ENCODE data around the gene OR5B17. TPM values are rescaled to one million over a fixed set of nuclear protein-coding genes. Genes with fewer than 3 reads are reported as not detected.
"Not testable (repeated sequence)": the region's sequence is repeated elsewhere in the genome, so short reads cannot be mapped to it uniquely, and the experiment has no call there.

The OR5B17 gene
- not detected for total RNA-seq

DNA sequence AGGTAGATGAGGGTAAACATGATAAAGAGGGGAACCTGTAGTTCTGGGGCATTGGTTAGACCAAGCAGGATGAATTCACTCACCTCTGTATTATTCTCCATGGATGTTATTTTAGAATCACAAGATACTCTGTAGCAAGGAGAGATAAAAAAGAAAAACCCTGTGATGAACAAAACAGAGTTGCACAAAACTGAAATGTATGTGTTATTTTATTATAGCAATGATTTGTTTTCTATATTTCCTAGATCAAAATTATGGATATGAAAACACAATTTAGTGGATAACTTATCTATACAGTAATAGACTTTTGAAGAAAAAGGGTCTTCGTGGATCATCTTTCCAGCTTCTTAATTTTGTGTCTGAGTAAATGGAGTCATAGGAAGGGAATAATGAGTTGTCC, at the start of gene OR5B17:
TSS of gene OR5B17 (minus strand) at position 101 of the 400 bp plus-strand sequence. CDS start at position 101, 0 bp downstream.
- ATAC-seq (no peak), DNase-seq (ENCODE audit: low spot score) (no peak)
- intact Hi-C loops (cut with DNase I), result no loop called here

DNA sequence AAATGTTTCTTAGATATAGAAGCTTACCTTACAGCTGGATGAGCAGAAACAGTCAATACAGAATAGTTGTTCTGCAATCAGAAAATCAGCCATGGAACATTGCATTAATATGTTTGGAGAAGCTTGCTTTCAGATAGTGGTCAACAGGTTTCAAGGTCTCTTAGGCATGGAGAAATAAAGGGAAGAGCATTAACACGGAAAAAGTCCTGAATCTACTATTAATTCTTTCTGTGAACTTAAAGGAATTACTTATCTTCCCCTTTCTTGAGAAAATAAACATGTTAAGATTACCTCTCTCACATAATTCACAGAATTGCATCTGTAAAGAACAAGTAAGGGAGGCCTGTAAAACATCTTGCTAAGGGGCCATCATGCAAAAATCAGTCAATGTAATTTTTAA, 47.9 kb upstream of the OR5B17 start, which contains the start of gene OR5B3:
TSS of gene OR5B3 (minus strand) at position 101 of the 400 bp plus-strand sequence. CDS start 3,465 bp downstream, outside the sequence.
- ATAC-seq (no peak), DNase-seq (ENCODE audit: low spot score) (no peak)
- intact Hi-C loops (cut with DNase I), result no loop called here

DNA sequence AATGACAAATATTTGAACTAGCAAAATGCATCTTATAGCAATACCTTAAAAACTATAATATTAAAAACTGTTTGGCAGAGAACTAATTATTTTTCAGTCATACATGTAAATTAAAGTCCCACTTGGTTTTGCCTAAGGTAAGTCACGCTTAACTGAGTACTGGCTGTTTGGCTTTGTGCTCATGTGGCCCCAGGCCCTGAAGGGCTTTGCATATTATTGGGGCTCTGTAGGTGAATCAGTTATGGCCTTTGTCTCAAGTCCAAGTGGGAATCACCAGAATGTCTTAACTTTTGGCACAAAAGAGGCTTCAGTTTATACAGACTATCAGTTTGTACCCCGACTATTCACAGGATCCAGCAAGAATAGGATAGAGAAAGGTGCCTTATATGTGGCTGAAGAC, 40.8 kb upstream of the OR5B17 start:
- intact Hi-C loops (cut with DNase I); DNase-seq (ENCODE audit: low spot score); ATAC-seq: not testable (repeated sequence)

DNA sequence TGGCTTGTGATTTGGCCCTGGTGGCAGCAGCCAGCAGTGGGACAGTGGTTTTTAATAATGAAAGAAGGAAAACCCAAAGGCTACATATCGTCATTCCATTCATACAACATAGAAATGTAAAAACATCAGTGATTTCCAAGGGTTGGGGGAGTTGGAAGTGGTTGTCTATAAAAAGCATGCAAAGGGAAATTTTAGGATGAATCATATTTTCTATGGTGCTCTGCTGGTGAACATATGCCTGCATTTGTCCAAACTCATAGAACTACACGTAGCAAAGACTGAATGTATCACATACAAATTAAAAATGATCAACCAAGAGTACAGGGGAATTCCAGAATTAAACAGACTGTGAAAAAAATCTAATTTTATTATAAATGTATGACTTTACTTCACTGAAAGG, 36.7 kb upstream of the OR5B17 start:
- no peak for ATAC-seq
- intact Hi-C loops (cut with DNase I), result no loop called here
- DNase-seq (ENCODE audit: low spot score), result no peak

DNA sequence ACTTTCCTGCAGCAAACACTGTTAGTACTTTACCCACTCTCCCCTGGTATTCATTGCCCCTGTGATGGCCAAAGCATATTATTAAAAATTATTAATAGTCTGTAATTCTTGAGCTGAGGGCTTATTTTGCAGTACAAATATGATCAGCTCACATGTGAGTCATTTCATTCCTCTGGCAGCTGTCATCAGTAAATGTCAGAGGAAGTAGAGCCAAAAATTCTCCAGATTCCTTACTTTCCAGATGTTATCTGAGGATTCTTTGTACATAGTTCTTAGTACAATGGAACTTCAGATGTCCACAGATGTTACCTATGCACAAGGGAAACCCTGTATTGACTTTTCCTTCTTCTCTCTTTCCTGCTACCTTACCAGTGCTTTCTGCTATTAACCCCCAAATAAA, 35.3 kb upstream of the OR5B17 start:
- intact Hi-C loops (cut with DNase I), result no loop called here
- no peak for ATAC-seq
- DNase-seq (ENCODE audit: low spot score), result no peak

DNA sequence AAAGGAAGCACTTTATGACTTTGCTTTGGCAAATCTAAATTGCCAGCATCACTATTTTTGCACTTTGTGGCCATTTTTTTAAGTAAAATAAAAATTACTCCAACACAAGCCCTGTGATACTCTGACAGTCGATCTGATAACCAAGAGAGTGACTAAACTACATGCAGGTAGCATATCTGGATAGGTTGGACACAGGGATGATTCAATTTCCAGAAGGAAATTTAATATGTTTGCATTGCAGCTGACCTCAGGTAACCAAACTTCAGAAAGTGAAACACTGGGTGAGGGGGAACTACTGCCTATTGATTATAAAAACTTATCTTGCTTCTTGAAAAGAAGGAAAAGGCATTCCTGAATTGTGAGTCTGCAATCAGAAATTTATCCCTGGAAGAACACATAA, 33.9 kb upstream of the OR5B17 start:
- no peak for ATAC-seq
- intact Hi-C loops (cut with DNase I), result no loop called here
- no peak for DNase-seq (ENCODE audit: low spot score)

DNA sequence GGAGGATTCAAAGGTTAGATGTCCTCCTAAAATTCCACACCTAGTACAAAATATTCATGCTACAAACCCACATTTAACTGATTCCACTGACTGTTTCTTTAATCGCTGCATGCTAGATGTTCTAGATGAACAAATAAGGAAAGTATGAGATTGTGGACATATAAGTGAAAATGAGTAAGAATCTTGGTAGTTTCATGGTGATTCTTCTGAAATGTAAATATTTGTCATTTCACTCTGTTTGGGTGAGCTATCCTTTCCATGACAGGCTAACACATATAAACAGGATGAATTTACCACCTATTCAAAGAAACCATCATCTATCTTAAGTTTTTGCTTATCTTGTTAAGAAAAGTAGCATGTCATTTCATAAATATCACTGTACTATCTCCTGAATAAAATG, 33.0 kb upstream of the OR5B17 start:
- ATAC-seq (no peak), DNase-seq (ENCODE audit: low spot score) (no peak)
- intact Hi-C loops (cut with DNase I), result no loop called here

DNA sequence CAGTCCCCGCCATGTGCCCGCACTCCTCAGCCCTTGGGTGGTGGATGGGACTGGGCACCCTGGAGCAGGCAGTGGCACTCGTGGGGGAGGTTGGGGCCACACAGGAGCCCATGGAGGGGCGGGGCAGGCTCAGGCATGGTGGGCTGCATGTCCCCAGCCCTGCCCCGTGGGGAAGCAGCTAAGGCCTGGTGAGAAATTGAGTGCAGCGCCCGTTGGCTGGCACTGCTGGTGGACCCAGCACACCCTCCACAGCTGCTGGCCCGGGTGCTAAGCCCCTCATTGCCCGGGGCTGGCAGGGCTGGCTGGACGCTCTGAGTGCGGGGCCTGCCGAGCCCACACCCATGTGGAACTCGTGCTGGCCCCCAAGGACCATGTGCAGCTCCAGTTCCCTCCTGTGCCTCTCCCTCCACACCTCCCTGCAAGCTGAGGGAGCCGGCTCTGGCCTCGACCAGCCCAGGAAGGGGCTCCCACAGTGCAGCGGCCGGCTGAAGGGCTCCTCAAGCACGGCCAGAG, 31.7 kb upstream of the OR5B17 start:
- DNase-seq (ENCODE audit: low spot score) (no peak), ATAC-seq (no peak)
- intact Hi-C loops (cut with DNase I), result no loop called here

DNA sequence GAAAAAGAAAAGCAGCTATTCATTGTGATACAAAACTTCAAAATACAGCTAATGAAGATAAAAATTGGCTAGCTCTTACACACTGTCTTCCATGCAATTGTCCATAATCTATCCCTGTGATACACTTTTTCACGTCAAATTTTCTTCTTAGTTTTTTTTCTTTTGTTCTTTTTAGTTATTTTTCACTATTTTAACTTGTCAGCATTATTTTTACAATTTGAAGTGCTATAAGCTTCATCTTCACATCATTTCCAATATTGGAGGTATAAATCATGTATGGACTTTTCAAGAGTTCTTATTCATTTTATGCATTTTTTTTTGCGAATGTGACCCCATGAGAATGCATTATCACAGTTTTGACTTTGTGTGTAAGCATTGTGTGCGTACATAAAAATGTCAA, 4.1 kb downstream of the OR5B17 start:
- ATAC-seq (no peak), DNase-seq (ENCODE audit: low spot score) (no peak)
- intact Hi-C loops (cut with DNase I), result no loop called here

DNA sequence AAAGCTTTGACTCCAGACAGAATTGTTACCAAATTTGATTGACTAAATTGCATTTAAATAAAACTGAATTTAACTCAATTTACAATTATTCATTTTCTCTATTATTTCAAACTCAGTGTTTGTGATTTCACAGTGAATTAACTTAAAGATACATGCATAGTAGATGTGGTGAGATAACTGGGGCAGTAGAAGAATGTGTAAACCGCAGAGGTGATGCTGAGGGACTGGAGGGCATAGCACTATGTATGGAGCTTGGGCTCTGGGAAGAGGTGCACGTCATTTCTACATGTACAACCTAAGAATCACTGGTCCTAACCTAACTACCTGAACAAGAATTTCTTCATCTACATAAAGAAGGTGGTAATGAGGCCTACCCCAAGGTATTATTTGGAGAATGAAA, 13.7 kb downstream of the OR5B17 start:
- ATAC-seq, result no peak
- intact Hi-C loops (cut with DNase I), result no loop called here
- DNase-seq (ENCODE audit: low spot score), result no peak

DNA sequence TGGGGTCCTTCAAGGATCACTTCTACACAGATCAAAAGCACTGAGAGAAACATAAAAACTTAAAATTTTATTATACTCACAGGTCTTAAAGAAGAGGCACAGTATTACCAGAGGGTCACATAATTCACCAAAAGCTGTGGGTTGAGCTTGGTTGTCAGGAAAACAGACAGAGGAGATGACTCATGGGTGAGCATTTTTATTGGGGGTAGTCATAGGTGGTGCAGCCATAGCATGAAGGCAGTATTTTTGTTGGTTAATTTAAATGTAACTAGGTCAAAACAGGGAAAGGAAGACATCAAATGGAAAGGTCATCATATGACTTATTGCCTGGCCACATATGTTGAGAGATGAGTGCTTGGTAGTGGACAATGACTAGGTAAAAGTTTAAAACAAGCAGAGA, 24.2 kb downstream of the OR5B17 start:
- DNase-seq (ENCODE audit: low spot score) (no peak), ATAC-seq (no peak)
- intact Hi-C loops (cut with DNase I), result no loop called here

DNA sequence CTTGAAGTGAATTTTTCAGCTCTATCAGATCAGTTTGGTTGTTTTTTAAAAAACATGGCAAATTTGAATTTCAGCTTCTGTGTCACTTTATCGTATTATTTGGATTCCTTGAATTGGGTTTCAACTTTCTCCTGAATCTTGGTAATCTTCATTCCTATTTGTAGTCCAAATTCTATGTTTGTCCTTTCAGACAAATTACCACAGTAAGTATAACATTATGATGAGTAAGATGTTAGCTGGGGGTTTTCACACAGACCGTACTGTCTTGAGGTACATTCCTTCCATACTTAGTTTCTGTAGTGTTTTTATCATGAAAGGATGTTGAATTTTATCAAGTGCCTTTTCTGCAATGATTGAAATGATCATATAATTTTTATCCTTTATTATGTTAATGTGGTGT, 28.0 kb downstream of the OR5B17 start:
- no peak for ATAC-seq
- no peak for DNase-seq (ENCODE audit: low spot score)
- intact Hi-C loops (cut with DNase I), result no loop called here

DNA sequence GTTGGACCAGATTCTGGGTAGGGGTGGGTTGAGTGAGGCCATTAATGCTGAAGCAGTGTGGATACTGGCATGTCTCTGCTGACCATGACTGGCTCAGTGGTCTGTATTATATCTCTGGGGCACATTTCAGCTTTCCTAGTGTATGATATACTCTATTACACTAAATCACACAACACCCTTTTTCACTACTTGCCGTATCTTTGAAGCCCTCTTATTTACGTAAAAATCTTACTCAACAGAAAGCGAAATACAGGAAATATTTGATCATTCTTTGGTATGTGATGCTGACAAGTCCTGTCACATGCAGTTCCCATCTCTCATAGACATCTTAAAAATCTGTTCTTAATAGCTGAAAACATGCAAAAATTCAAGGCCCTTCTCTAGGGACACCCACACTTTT, 40.3 kb downstream of the OR5B17 start:
- intact Hi-C loops (cut with DNase I), result no loop called here

DNA sequence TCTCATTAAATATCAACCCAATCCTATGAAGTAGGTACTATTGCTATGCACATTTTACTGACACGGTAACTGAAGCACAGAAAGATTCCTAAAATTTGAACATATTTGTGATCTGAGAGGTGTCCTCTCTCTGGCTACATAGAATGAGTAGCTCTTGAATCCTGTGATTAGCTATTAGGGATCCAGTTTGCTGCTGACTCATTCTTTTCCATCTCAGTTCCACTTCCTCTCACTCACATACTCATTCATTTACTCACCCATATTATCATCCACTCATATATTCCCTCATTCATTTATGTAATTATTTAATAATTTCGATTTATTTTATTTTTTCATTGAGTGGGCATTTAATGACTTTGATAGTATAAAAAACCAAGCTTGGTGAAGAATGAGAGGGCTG, 42.7 kb downstream of the OR5B17 start:
- ATAC-seq (no peak), DNase-seq (ENCODE audit: low spot score) (no peak)
- intact Hi-C loops (cut with DNase I), result no loop called here

More for the DNA sequence above, 40.3 kb downstream of the OR5B17 start:
- no peak for DNase-seq (ENCODE audit: low spot score)
- no peak for ATAC-seq

Other genes starting within 250 kb of the OR5B17 start
- not detected for gene OR9I1, start 233.5 kb downstream of the OR5B17 start, total RNA-seq
- not detected for gene OR9Q2, start 170.0 kb downstream of the OR5B17 start, total RNA-seq
- gene OR1S2, start 154.9 kb downstream of the OR5B17 start, total RNA-seq, result not detected
- gene OR1S1, start 146.3 kb downstream of the OR5B17 start, total RNA-seq, result not detected
- not detected for gene OR10Q1, start 130.2 kb downstream of the OR5B17 start, total RNA-seq
- gene OR10W1, start 90.8 kb downstream of the OR5B17 start, total RNA-seq, result not detected
- not detected for gene OR5B3, start 47.8 kb upstream of the OR5B17 start, total RNA-seq
- gene OR5B2, start 69.1 kb upstream of the OR5B17 start, total RNA-seq, result not detected
- gene OR5B12, start 83.2 kb upstream of the OR5B17 start, total RNA-seq, result not detected
- gene OR5B21, start 149.0 kb upstream of the OR5B17 start, total RNA-seq, result not detected
- 17.2 TPM for gene LPXN, start 216.8 kb upstream of the OR5B17 start, total RNA-seq
- gene ZFP91, start 220.0 kb upstream of the OR5B17 start, total RNA-seq, result 46.5 TPM

Data from sciatic nerve (tissue), 2 donors.